GM12878 (cell line): ENCODE data around the gene MYO10. TPM values are rescaled to one million over a fixed set of nuclear protein-coding genes. Genes with fewer than 3 reads are reported as not detected.
"Not testable (repeated sequence)": the region's sequence is repeated elsewhere in the genome, so short reads cannot be mapped to it uniquely, and the experiment has no call there.

Experiments used
- ATAC-seq: fragments of 200-7000 bp; cut with Tn5 transposase; 3 replicates; pipeline ENCODE4 v1.9.1; 2020; ENCODE audit warnings: mild to moderate bottlenecking, moderate library complexity
- BruUV-seq: library from RNA; stranded (reverse); fragments of 400-500 nt; replicated peaks from 2 replicates; lab custom pipeline; 2021; lab: Mats Ljungman, UMichigan
- CTCF ChIA-PET: fragments of 300-600 bp; sonication (Branson Sonifier 250); formaldehyde crosslinking; extraction: SDS; loops from one replicate; lab custom pipeline; 2021; ENCODE audit warnings: inconsistent platforms; lab: Yijun Ruan, JAX
- POLR2A ChIA-PET: fragments of 350-600 bp; formaldehyde crosslinking; extraction: SDS; loops from one replicate; lab custom pipeline; 2021; ENCODE audit warnings: inconsistent platforms; lab: Charles Lee
- RAD21 ChIA-PET: fragments of 300-600 bp; sonication (Branson Sonifier 250); formaldehyde crosslinking; loops from one replicate; lab custom pipeline; 2023; ENCODE audit warnings: antibody characterized with exemption; ENCODE audit not compliant: unreplicated experiment; lab: Charles Lee
- SMC1A ChIA-PET: fragments of 300-600 bp; sonication (Branson Sonifier 250); formaldehyde crosslinking; loops from one replicate; lab custom pipeline; 2023; ENCODE audit not compliant: unreplicated experiment, uncharacterized antibody; lab: Charles Lee
- DNase-seq: peaks from one replicate; pipeline ENCODE4 v3.0.0-alpha.2; 2011; ENCODE audit warnings: low read depth, low spot score
- FAIRE-seq: peaks from 3 replicates; lab custom pipeline; 2011; peaks lifted over from hg19 to GRCh38; lab: Jason Lieb, UNC
- H2AFZ ChIP-seq: 2 replicates; pipeline ENCODE4 v1.6.0; 2011; ENCODE audit warnings: low read depth, low read length, control low read depth; ENCODE audit not compliant: control insufficient read depth
- H3K27ac ChIP-seq: 2 replicates; pipeline ENCODE4 v1.5.1; 2011; ENCODE audit warnings: control low read depth; ENCODE audit not compliant: control insufficient read depth, insufficient read depth
- H3K27me3 ChIP-seq, 2 experiments: replicated peaks in 1 of 2; 2 replicates each; pipeline versions ENCODE4 v1.6.0 to v1.6.1; 2011; ENCODE audit warnings: low read length in 1 of 2; ENCODE audit not compliant: control insufficient read depth in 2 of 2, insufficient read depth in 2 of 2
- H3K36me3 ChIP-seq, 2 experiments: 2 replicates each; pipeline ENCODE4 v1.5.1; 2011; ENCODE audit warnings: low read length in 1 of 2; ENCODE audit not compliant: control insufficient read depth in 2 of 2, insufficient read depth in 2 of 2
- H3K4me1 ChIP-seq: 2 replicates; pipeline ENCODE4 v1.6.1; 2011; ENCODE audit warnings: mild to moderate bottlenecking, low read length, moderate library complexity, mixed read lengths; ENCODE audit not compliant: control insufficient read depth, insufficient read depth
- H3K4me2 ChIP-seq: 2 replicates; pipeline ENCODE4 v1.6.0; 2011; ENCODE audit warnings: control low read depth; ENCODE audit not compliant: control insufficient read depth, insufficient read depth
- H3K4me3 ChIP-seq: fragments of 200-600 bp; sonication (generic); 2 replicates; pipeline ENCODE4 v1.5.1; 2016
- H3K79me2 ChIP-seq: 2 replicates; pipeline ENCODE4 v1.6.0; 2011; ENCODE audit warnings: low read length; ENCODE audit not compliant: control insufficient read depth, insufficient read depth
- H3K9ac ChIP-seq: 2 replicates; pipeline ENCODE4 v1.8.0; 2011; ENCODE audit warnings: low read length, control low read depth, mixed read lengths; ENCODE audit not compliant: control insufficient read depth, insufficient read depth
- H3K9me3 ChIP-seq: replicated peaks from 3 replicates; pipeline ENCODE4 v1.5.1; 2011; ENCODE audit warnings: mild to moderate bottlenecking, low read length; ENCODE audit not compliant: control insufficient read depth, insufficient read depth
- H4K20me1 ChIP-seq: 2 replicates; pipeline ENCODE4 v1.6.0; 2011; ENCODE audit not compliant: control insufficient read depth, insufficient read depth
- ASH2L ChIP-seq: fragments of 300-600, 200-600 bp; sonication (generic); IDR thresholded peaks from 2 replicates; pipeline ENCODE4 v1.6.1; 2017; ENCODE audit warnings: low read depth, mild to moderate bottlenecking, borderline replicate concordance
- ATF3 ChIP-seq: IDR thresholded peaks from 2 replicates; pipeline ENCODE4 v1.6.1; 2011; ENCODE audit warnings: low read depth, mild to moderate bottlenecking, low read length, moderate library complexity, borderline replicate concordance; ENCODE audit errors: extremely low read depth
- BACH1 ChIP-seq: fragments of 450-650 bp; IDR thresholded peaks from 2 replicates; pipeline ENCODE4 v1.6.1; 2017; ENCODE audit warnings: mild to moderate bottlenecking, borderline replicate concordance
- EZH2 ChIP-seq: IDR thresholded peaks from 2 replicates; pipeline ENCODE4 v1.6.1; 2012; ENCODE audit warnings: low read depth, mild to moderate bottlenecking, control low read depth, inconsistent platforms, low read length, borderline replicate concordance; ENCODE audit not compliant: control insufficient read depth
- FOXK2 ChIP-seq: fragments of 450-650 bp; IDR thresholded peaks from 2 replicates; pipeline ENCODE4 v1.6.1; 2017; ENCODE audit warnings: mild to moderate bottlenecking, moderate library complexity
- FOXM1 ChIP-seq: IDR thresholded peaks from 2 replicates; pipeline ENCODE4 v1.6.1; 2012; ENCODE audit warnings: low read depth, mild to moderate bottlenecking, inconsistent platforms, low read length, moderate library complexity
- KAT2A ChIP-seq: conservative IDR thresholded peaks from 2 replicates; pipeline ENCODE4 v1.6.1; 2011; ENCODE audit warnings: low read depth, low read length; ENCODE audit not compliant: control insufficient read depth
- KDM1A ChIP-seq: fragments of 200-600 bp; sonication (generic); IDR thresholded peaks from 2 replicates; pipeline ENCODE4 v1.6.1; 2016; ENCODE audit warnings: borderline replicate concordance
- NR2F1 ChIP-seq: fragments of 450-650 bp; conservative IDR thresholded peaks from 2 replicates; pipeline ENCODE4 v1.6.1; 2017; ENCODE audit warnings: mild to moderate bottlenecking
- NRF1 ChIP-seq: conservative IDR thresholded peaks from 2 replicates; pipeline ENCODE4 v1.6.1; 2011; ENCODE audit warnings: mild to moderate bottlenecking, low read depth, low read length, improper control_type of control experiment
- PBX3 ChIP-seq: IDR thresholded peaks from 2 replicates; pipeline ENCODE4 v1.6.1; 2011; ENCODE audit warnings: mild to moderate bottlenecking, low read depth, low read length, moderate library complexity; ENCODE audit not compliant: insufficient replicate concordance
- PML ChIP-seq: IDR thresholded peaks from 2 replicates; pipeline ENCODE4 v1.6.1; 2012; ENCODE audit warnings: low read length, inconsistent platforms
- RUNX3 ChIP-seq: IDR thresholded peaks from 2 replicates; pipeline ENCODE4 v1.6.1; 2012; ENCODE audit warnings: low read length, inconsistent platforms
- TARDBP ChIP-seq: IDR thresholded peaks from 2 replicates; pipeline ENCODE4 v1.6.1; 2016; ENCODE audit warnings: borderline replicate concordance
- YBX1 ChIP-seq: fragments of 450-650 bp; IDR thresholded peaks from 2 replicates; pipeline ENCODE4 v1.6.1; 2016; ENCODE audit warnings: antibody characterized with exemption
- ZNF217 ChIP-seq: fragments of 450-650 bp; IDR thresholded peaks from 2 replicates; pipeline ENCODE4 v1.6.1; 2017; ENCODE audit warnings: antibody characterized with exemption, mild to moderate bottlenecking
- ZNF274 ChIP-seq: IDR thresholded peaks from one replicate; pipeline ENCODE4 v1.8.0; 2011; ENCODE audit not compliant: insufficient read length, insufficient read depth
- WGBS: methylation state at CpG from one replicate; pipeline ENCODE4 v1.1.6; 2016; ENCODE audit warnings: low lambda C conversion rate; ENCODE audit not compliant: insufficient replicate concordance, insufficient coverage; ENCODE audit errors: missing lambda C conversion rate; 5-methylcytosine and 5-hydroxymethylcytosine counted together
- in situ Hi-C: fragments of 300-500 bp; cut with MboI; formaldehyde crosslinking; loops from 9 replicates; pipeline ENCODE4 v1.14.3; 2018; ENCODE audit warnings: mixed read lengths
- intact Hi-C: fragments of 100-400 bp; cut with micrococcal nuclease; formaldehyde crosslinking; loops from one replicate; pipeline ENCODE4 v1.14.2; 2022; ENCODE audit not compliant: unreplicated experiment
- polyA plus RNA-seq, 11 experiments: library from polyadenylated mRNA; depleted of rRNA in 4 of 11; unstranded in 6 of 11; stranded (reverse) in 5 of 11; fragments of >200 nt; fragmentation: Nextera tagmentation in 4 of 11; fragmentation: Illumina TruSeq in 1 of 11; extraction: Ambion mirVana in 4 of 11; extraction: Trizol in 1 of 11; gene quantifications; 1 replicate in 1 of 11; 2 replicates in 10 of 11; pipeline versions ENCODE4 v1.2.1 to v1.2.3, GENCODE V29; 2011 to 2016; ENCODE audit warnings: inconsistent platforms in 2 of 11, missing spikeins in 2 of 11, low read depth in 1 of 11
- total RNA-seq, 4 experiments: library from RNA; depleted of rRNA in 3 of 4; stranded (reverse); fragments of >200 nt in 3 of 4; fragmentation: Illumina TruSeq in 1 of 4; extraction: Trizol in 1 of 4; gene quantifications; 2 replicates each; pipeline versions ENCODE4 v1.2.1 to v1.2.3, GENCODE V29; 2013 to 2021

MYO10 gene
- total and polyA plus RNA-seq, 10 of the 15 experiments (the other 5 are each of a cell fraction or from before 2014, with no cell fraction given) = 0.02 to 0.77 (median 0.17) TPM

- TF ChIP-seq KDM1A (no peak), BACH1 (no peak), NRF1 (no peak)
These were observed 178.0 kb downstream of the MYO10 start (continued) for GRCh38 chr5:16757989-16758501.

- H2AFZ ChIP-seq, FAIRE-seq, H3K4me1 ChIP-seq, SMC1A ChIA-PET, H3K79me2 ChIP-seq, H3K4me3 ChIP-seq, H3K9ac ChIP-seq, ATAC-seq, RAD21 ChIA-PET, intact Hi-C loops, H3K36me3 ChIP-seq, H4K20me1 ChIP-seq, BruUV-seq, H3K27ac ChIP-seq, H3K27me3 ChIP-seq, H3K4me2 ChIP-seq, H3K9me3 ChIP-seq, DNase-seq, CTCF ChIA-PET, in situ Hi-C loops, POLR2A ChIA-PET: not testable (repeated sequence)
- WGBS = 50% methylated on average over 6 of the region's 6 CpGs
These were observed 178.5 kb downstream of the MYO10 start for GRCh38 chr5:16757577-16757976.

GRCh38 chr5:16757146-16757545, 178.9 kb downstream of the MYO10 start:
- Histone ChIP-seq H3K79me2 (no peaks in the 10 kb centered on the region), H3K27me3 (no peaks in the 10 kb centered on the region), H2AFZ (no peak overlapping the region), H3K4me2 (no peak overlapping the region), H3K27ac (no peak overlapping the region), H4K20me1 (no peaks in the 10 kb centered on the region), H3K4me1 (no peaks in the 10 kb centered on the region), H3K36me3 (no peaks in the 10 kb centered on the region), H3K9me3 (no peaks in the 10 kb centered on the region), H3K4me3 (no peak overlapping the region), H3K9ac (no peak overlapping the region)
- ChIA-PET POLR2A (interaction anchor here (0.6 kb wide), 1 partner anchor 45 kb away, joined by 3 read pairs; no protein-coding TSS in a partner anchor), SMC1A (no interaction called here), CTCF (no interaction called here), RAD21 (no interaction called here)
- no TSS peak for BruUV-seq
- FAIRE-seq (no peak), ATAC-seq (no peak), DNase-seq (no peak)
- WGBS = 42% methylated on average over 2 of the region's 6 CpGs
- intact Hi-C loops = no loop called here
- in situ Hi-C loops = no loop called here
- no peak for TF ChIP-seq KDM1A
- no peak for TF ChIP-seq ZNF274
- no peak for TF ChIP-seq ATF3
- TF ChIP-seq PBX3 = no peak
- TF ChIP-seq FOXK2 = no peak
- TF ChIP-seq EZH2 = no peak
- no peak for TF ChIP-seq ZNF217
- TF ChIP-seq NR2F1 = no peak
- TF ChIP-seq ASH2L = no peak
- no peak for TF ChIP-seq KAT2A
- no peak for TF ChIP-seq PML
- no peak for TF ChIP-seq TARDBP
- no peak for TF ChIP-seq YBX1
- no peak for TF ChIP-seq RUNX3
- TF ChIP-seq FOXM1 = no peak
